ENCODE data around the gene CACNA1B.

The CACNA1B gene

DNA sequence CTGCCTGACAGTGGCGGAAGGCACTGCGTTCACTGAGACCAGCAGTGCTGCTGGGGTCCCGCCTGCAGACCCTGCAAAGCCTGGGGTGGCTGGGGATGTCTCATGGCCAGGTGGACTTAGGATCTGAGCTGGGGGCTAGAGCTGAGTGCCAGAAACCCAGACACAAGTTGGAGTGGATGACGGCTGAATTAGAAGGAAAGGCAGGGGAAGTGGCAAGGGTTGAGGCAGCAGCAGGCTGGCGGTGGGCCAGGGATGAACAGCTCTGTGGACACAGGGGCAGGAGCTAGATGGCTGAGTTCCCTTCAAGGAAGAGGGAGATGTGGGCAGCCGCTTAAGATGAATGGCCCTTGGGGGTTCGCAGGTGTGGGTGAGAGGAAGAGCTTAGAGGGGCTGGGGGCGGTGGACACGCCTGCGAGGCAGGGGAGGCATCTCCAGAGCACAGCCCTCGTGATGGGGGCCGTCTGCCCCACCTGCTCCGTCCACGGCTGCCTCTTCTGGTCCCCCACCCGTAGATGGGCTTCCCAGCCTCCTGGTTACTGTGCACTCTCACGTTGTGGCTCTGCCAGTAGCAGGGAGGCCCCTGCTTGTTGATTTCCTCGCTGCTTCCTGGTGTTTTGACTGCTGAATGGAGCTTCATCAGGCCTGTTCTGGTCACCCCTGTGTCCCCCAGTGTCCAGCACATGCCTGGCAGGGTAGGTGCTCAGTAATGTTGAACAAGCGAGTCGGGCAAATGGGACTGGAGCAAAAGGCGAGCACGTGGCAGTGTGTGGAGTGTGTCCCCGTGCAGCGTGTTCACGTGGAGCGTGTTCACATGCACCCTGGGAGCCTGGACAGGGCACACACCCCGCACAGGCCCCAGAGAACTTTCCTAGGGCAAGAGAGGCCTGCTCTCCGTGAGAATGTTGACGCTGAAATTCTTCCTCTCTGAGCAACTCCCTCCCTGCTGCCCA, 168.2 kb downstream of the CACNA1B start:
- H3K4me3 ChIP-seq (replicated peaks in 1 of 2; ENCODE audit: low read depth in 2 of 2, low read length in 2 of 2): no peak overlapping the region
- TF ChIP-seq, protein P1, sequence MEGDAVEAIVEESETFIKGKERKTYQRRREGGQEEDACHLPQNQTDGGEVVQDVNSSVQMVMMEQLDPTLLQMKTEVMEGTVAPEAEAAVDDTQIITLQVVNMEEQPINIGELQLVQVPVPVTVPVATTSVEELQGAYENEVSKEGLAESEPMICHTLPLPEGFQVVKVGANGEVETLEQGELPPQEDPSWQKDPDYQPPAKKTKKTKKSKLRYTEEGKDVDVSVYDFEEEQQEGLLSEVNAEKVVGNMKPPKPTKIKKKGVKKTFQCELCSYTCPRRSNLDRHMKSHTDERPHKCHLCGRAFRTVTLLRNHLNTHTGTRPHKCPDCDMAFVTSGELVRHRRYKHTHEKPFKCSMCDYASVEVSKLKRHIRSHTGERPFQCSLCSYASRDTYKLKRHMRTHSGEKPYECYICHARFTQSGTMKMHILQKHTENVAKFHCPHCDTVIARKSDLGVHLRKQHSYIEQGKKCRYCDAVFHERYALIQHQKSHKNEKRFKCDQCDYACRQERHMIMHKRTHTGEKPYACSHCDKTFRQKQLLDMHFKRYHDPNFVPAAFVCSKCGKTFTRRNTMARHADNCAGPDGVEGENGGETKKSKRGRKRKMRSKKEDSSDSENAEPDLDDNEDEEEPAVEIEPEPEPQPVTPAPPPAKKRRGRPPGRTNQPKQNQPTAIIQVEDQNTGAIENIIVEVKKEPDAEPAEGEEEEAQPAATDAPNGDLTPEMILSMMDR (IDR thresholded peaks at IDR 0.05; ENCODE audit: low read depth, low read length): no peak
- no peak for DNase-seq (ENCODE audit: low read depth in 2 of 2)

DNA sequence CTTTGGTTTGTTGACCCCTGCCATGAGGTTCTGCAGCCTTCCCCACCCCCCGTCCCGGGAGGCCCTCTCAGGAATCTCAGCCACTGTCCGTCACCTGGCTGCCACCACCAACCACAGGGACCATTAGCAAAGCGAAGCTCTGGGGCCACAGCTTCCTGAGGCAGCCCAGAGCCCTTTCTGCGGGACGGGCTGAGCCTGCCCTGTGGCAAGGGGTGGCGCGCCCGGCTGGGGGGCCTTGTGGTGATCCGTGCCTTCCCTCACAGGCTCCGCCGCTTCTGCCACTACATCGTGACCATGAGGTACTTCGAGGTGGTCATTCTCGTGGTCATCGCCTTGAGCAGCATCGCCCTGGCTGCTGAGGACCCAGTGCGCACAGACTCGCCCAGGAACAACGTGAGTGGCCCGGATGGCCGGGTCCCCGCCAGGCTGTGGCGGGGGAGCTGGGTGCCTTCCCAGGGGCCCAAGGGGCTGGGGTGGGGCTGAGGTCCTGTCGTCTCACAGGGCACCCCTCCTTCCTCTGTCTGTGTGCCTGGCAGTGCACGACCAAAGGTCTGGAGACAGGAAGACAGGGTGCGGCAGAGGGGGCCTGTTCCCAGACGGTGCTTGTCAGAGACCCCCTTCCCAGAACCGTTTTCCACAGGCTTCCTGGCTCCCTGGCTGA, 169.2 kb downstream of the CACNA1B start:
- no peak overlapping the region for H3K4me3 ChIP-seq (replicated peaks in 1 of 2; ENCODE audit: low read depth in 2 of 2, low read length in 2 of 2)
- DNase-seq (ENCODE audit: low read depth in 2 of 2): no peak
- TF ChIP-seq, protein P1 (IDR thresholded peaks at IDR 0.05; ENCODE audit: low read depth, low read length): no peak

DNA sequence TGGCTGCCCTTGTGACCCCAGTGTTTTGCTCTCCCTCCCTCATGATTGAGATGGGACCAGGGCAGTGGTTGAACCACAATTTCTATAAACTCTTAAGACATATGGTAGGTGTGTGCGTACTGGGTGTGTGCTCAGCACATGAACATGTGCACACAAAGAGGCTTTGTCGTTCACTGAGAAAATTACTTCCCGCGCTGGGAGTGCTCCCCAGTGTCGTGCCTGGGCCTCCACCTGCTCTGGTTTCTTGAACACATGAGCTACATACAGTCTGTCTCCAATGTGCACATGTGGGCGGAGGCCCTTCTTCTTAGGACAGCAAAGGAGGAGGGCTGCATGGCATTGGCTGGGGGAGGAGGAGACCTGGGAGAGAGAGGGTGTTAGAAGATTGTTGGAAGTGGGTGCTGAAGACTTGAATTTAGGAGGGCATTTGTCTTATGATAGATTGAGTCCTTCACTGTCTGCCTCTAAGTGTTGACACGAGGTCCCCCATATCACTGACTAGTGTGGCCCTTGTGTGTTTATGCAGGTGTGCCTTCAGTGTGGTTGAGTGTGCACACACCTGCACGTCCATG, 170.0 kb downstream of the CACNA1B start:
- TF ChIP-seq, protein P1 (IDR thresholded peaks at IDR 0.05; ENCODE audit: low read depth, low read length): no peak
- no peak for DNase-seq (ENCODE audit: low read depth in 2 of 2)
- no peak overlapping the region for H3K4me3 ChIP-seq (replicated peaks in 1 of 2; ENCODE audit: low read depth in 2 of 2, low read length in 2 of 2)

DNA sequence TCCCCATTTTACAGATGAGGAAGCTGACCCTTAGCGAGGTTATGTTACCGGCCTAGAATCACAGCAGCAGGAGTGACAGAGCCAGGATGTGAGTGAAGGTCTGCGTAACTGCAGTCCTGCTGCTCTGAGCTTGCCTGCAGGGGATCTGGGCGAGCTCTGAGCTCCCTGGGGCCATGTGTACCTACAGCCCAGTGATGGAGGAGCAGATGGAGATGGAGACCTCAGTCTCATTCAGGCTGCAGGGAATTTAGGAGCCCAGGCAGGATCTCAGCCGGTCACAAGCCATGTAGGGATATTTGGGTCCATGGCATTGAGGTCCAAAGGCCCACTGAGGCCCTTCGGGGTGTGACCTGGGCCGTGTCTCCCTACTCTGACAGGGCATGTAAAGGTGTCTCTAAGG, 170.6 kb downstream of the CACNA1B start:
- TF ChIP-seq, protein P1 (IDR thresholded peaks at IDR 0.05; ENCODE audit: low read depth, low read length): no peak
- H3K4me3 ChIP-seq (replicated peaks in 1 of 2; ENCODE audit: low read depth in 2 of 2, low read length in 2 of 2): no peak overlapping the region
- no peak for DNase-seq (ENCODE audit: low read depth in 2 of 2)

DNA sequence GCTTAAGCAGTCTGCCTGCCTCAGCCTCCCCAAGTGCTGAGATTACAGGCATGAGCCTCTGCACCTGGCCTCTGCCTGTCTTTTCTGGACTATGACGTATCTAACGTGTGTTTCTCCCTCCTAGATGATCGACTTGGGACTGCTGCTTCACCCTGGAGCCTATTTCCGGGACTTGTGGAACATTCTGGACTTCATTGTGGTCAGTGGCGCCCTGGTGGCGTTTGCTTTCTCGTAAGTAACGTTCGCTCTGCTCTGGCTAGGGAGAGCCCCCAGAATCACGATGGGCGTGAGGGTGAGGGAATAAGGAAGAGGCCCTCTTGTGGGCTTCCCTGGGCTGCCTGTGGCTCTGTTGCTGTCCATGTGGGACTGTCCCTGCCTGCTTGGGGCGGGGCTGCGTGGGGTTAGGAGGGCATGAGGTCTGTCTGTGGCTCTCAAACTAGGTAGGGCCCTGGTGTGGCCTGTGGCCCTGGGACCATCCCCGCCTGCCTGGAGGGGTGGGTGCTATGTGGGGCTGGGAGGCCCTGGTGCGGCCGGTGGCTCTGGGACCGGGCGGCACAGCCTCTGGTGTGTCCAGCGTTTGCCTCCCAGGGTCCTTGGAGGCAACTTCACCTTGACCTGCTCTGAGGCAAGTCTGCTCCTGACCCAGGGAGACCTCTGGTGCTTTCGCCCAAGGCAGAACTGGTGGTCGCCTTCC, 171.7 kb downstream of the CACNA1B start:
- TF ChIP-seq, protein P1 (IDR thresholded peaks at IDR 0.05; ENCODE audit: low read depth, low read length): no peak
- DNase-seq (ENCODE audit: low read depth in 2 of 2): no peak
- H3K4me3 ChIP-seq (replicated peaks in 1 of 2; ENCODE audit: low read depth in 2 of 2, low read length in 2 of 2): no peak overlapping the region

DNA sequence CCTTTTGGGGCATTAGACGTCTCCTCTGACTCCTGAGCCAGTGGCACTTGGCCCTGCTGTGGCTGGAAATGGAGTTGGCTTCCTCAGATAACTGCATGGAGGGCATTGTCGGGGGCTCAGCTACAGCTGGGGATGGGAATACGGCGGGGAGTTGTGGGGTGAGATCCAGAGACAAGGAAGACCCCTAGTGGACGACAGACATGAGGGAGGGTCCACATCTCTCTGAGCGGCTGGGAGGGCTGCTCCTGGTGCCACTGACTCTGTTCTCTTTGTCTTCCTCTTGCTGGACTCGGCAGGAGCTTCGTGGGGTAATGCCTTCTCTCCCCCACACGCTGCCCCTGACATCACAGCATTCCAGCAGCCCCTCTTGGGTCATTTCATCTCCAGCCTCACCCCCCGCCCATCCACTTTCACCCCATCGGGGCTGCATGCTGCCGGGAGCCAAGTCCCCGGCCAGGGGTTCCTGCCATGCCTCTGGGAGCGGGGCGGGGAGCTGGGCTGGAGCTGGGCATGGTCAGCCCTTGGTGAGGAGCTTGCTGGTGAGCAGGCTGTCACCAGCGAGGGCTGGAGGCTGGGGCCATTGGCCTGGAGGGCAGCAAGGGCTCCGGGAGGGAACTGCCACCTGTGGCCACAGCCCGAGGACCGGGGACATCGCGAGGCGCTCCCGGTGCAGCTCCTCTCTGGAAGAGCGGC, 172.3 kb downstream of the CACNA1B start:
- H3K4me3 ChIP-seq (replicated peaks in 1 of 2; ENCODE audit: low read depth in 2 of 2, low read length in 2 of 2): no peak overlapping the region
- DNase-seq (ENCODE audit: low read depth in 2 of 2): no peak

More for the DNA sequence above, 172.3 kb downstream of the CACNA1B start:
- TF ChIP-seq, protein P1 (IDR thresholded peaks at IDR 0.05; ENCODE audit: low read depth, low read length): no peak
